A549 (cell line): Measurements from ENCODE around the gene TMEM126B. TPM values are rescaled to one million over a fixed set of nuclear protein-coding genes. Genes with fewer than 3 reads are reported as not detected.

Source experiments
- ATAC-seq, 2 experiments: fragments of 200-7000 bp in 1 of 2; fragments of >200 bp in 1 of 2; cut with Nextera tagmentation in 1 of 2; cut with Tn5 transposase in 1 of 2; 3 replicates each; pipeline versions ENCODE4 v1.8.0 to v1.9.1; 2018 to 2020; ENCODE audit warnings: mild to moderate bottlenecking in 1 of 2, moderate library complexity in 1 of 2
- CTCF ChIA-PET: fragments of 300-600 bp; sonication (Branson Sonifier 250); formaldehyde crosslinking; extraction: SDS; loops from one replicate; lab custom pipeline; 2021; ENCODE audit warnings: antibody characterized with exemption, inconsistent platforms; lab: Yijun Ruan, JAX
- POLR2A ChIA-PET: fragments of 350-600 bp; formaldehyde crosslinking; extraction: SDS; loops from one replicate; lab custom pipeline; 2021; ENCODE audit warnings: antibody characterized with exemption, inconsistent platforms; lab: Yijun Ruan, JAX
- DNase-seq, 2 experiments: peaks; one replicate each; pipeline versions ENCODE4 v3.0.0 to v3.0.0-alpha.2; 2011 to 2016; ENCODE audit warnings: low read depth in 1 of 2, low spot score in 1 of 2
- FAIRE-seq: peaks from 2 replicates; lab custom pipeline; 2011; peaks lifted over from hg19 to GRCh38; lab: Jason Lieb, UNC
- H3K27ac ChIP-seq, 2 experiments: fragments of >200 bp; sonication (Bioruptor Twin); formaldehyde crosslinking; 3 replicates each; pipeline ENCODE4 v1.5.1; 2016 to 2017
- H3K4me1 ChIP-seq: fragments of >200 bp; sonication (Bioruptor Twin); formaldehyde crosslinking; 3 replicates; pipeline ENCODE4 v1.6.1; 2016
- H3K4me2 ChIP-seq: fragments of >200 bp; sonication (Bioruptor Twin); formaldehyde crosslinking; 3 replicates; pipeline ENCODE4 v1.6.1; 2016
- H3K4me3 ChIP-seq: fragments of >200 bp; sonication (Bioruptor Twin); formaldehyde crosslinking; 3 replicates; pipeline ENCODE4 v1.5.1; 2016
- H3K9me3 ChIP-seq: fragments of >200 bp; sonication (Bioruptor Twin); formaldehyde crosslinking; 3 replicates; pipeline ENCODE4 v1.6.1; 2016
- CEBPB ChIP-seq, 2 experiments: fragments of >200 bp in 1 of 2; sonication (Bioruptor Twin) in 1 of 2; formaldehyde crosslinking in 1 of 2; IDR thresholded peaks; 2 replicates each; pipeline ENCODE4 v1.6.1; 2012 to 2016
- EHF ChIP-seq: fragments of 250-450 bp; sonication (Bioruptor Pico); IDR thresholded peaks from 2 replicates; pipeline ENCODE4 v1.5.0; 2020; ENCODE audit warnings: mild to moderate bottlenecking
- FOSL2 ChIP-seq, 2 experiments: fragments of 450-650 bp in 1 of 2; fragments of >200 bp in 1 of 2; sonication (Bioruptor Twin) in 1 of 2; formaldehyde crosslinking; IDR thresholded peaks; 2 replicates each; pipeline versions ENCODE4 v1.5.0 to v1.6.1; 2016 to 2020; ENCODE audit warnings: mild to moderate bottlenecking in 1 of 2, moderate library complexity in 1 of 2
- FOXS1 ChIP-seq: fragments of 250-450 bp; sonication (Bioruptor Pico); IDR thresholded peaks from 2 replicates; pipeline ENCODE4 v1.5.0; 2020; ENCODE audit warnings: mild to moderate bottlenecking, moderate library complexity
- HDAC2 ChIP-seq: fragments of 200-600 bp; sonication (generic); IDR thresholded peaks from 2 replicates; pipeline ENCODE4 v1.6.1; 2016
- HOXA7 ChIP-seq: fragments of 250-450 bp; sonication (Bioruptor Pico); IDR thresholded peaks from 2 replicates; pipeline ENCODE4 v1.5.0; 2020; ENCODE audit warnings: mild to moderate bottlenecking, moderate library complexity
- JUN ChIP-seq, 2 experiments: fragments of >200 bp; sonication (Bioruptor Twin); formaldehyde crosslinking; IDR thresholded peaks; 2 replicates in 1 of 2; 3 replicates in 1 of 2; pipeline ENCODE4 v1.6.1; 2016 to 2017
- MAFK ChIP-seq: fragments of 450-650 bp; IDR thresholded peaks from 2 replicates; pipeline ENCODE4 v1.6.1; 2014; ENCODE audit not compliant: partially characterized antibody
- MAZ ChIP-seq: fragments of 150-350 bp; IDR thresholded peaks from 2 replicates; pipeline ENCODE4 v1.6.1; 2014; ENCODE audit warnings: antibody characterized with exemption, low read depth, low read length, borderline replicate concordance
- NR3C1 ChIP-seq: fragments of >200 bp; sonication (Bioruptor Twin); formaldehyde crosslinking; IDR thresholded peaks from 3 replicates; pipeline ENCODE4 v1.6.1; 2017
- POLR2A ChIP-seq: IDR thresholded peaks from 2 replicates; pipeline ENCODE4 v1.6.1; 2012; ENCODE audit warnings: mild to moderate bottlenecking, low read length
- POLR2AphosphoS2 ChIP-seq: conservative IDR thresholded peaks from 2 replicates; pipeline ENCODE4 v1.6.1; 2012; ENCODE audit warnings: low read length, improper control_type of control experiment, inconsistent platforms
- RCOR1 ChIP-seq: fragments of 150-350 bp; IDR thresholded peaks from 2 replicates; pipeline ENCODE4 v1.6.1; 2014; ENCODE audit warnings: antibody characterized with exemption, low read length, low read depth
- RNF2 ChIP-seq: fragments of 200-600 bp; sonication (generic); IDR thresholded peaks from 2 replicates; pipeline ENCODE4 v1.6.1; 2016; ENCODE audit warnings: low read depth, mild to moderate bottlenecking, antibody characterized with exemption, moderate library complexity, borderline replicate concordance
- SMC3 ChIP-seq: fragments of >200 bp; sonication (Bioruptor Twin); formaldehyde crosslinking; IDR thresholded peaks from 3 replicates; pipeline ENCODE4 v1.6.1; 2018; ENCODE audit warnings: inconsistent platforms
- SREBF2 ChIP-seq: fragments of 450-650 bp; IDR thresholded peaks from 2 replicates; pipeline ENCODE4 v1.6.1; 2014; ENCODE audit warnings: mild to moderate bottlenecking, moderate library complexity
- ZFP36 ChIP-seq: fragments of 450-650 bp; IDR thresholded peaks from 2 replicates; pipeline ENCODE4 v1.6.1; 2014; ENCODE audit warnings: borderline replicate concordance; ENCODE audit not compliant: partially characterized antibody
- ZNF302 ChIP-seq: fragments of 250-450 bp; sonication (Bioruptor Pico); IDR thresholded peaks from 2 replicates; pipeline ENCODE4 v1.9.0; 2021; ENCODE audit warnings: inconsistent platforms, mild to moderate bottlenecking, moderate library complexity
- ZSCAN20 ChIP-seq: fragments of 250-450 bp; sonication (Bioruptor Pico); IDR thresholded peaks from 2 replicates; pipeline ENCODE4 v1.8.0; 2022; ENCODE audit warnings: mild to moderate bottlenecking, moderate library complexity
- WGBS: methylation state at CpG from one replicate; pipeline ENCODE4 v1.1.6; 2017; ENCODE audit errors: missing lambda C conversion rate; 5-methylcytosine and 5-hydroxymethylcytosine counted together
- polyA plus RNA-seq, 4 experiments: library from polyadenylated mRNA; depleted of rRNA in 3 of 4; stranded (reverse); fragments of >200 nt; fragmentation: RNase III in 1 of 4; extraction: RNeasy Plus Mini Kit Qiagen cat#74134 plus additional on column Dnase treatment in 1 of 4; gene quantifications; 2 replicates in 3 of 4; 3 replicates in 1 of 4; pipeline ENCODE4 v1.2.3, GENCODE V29; 2011 to 2017
- TF ChIP-seq, protein P1 (sequence below): IDR thresholded peaks from 2 replicates; pipeline ENCODE4 v1.6.1; 2012
- TF ChIP-seq, protein P2 (sequence below): IDR thresholded peaks from 2 replicates; pipeline ENCODE4 v1.6.1; 2012
- TF ChIP-seq, protein P3 (sequence below): fragments of 200-600 bp; sonication (generic); IDR thresholded peaks from 2 replicates; pipeline ENCODE4 v1.6.1; 2016; ENCODE audit warnings: antibody characterized with exemption, mild to moderate bottlenecking, moderate library complexity
- TF ChIP-seq, protein P4 (sequence below): fragments of 150-350 bp; IDR thresholded peaks from 2 replicates; pipeline ENCODE4 v1.6.1; 2014; ENCODE audit warnings: low read depth, mild to moderate bottlenecking, low read length
- TF ChIP-seq, protein P5 (sequence below): fragments of 250-450 bp; sonication (Bioruptor Pico); IDR thresholded peaks from 2 replicates; pipeline ENCODE4 v1.5.0; 2021; ENCODE audit warnings: mild to moderate bottlenecking, moderate library complexity, borderline replicate concordance
- TF ChIP-seq, protein P6 (sequence below): fragments of >200 bp; sonication (Bioruptor Twin); formaldehyde crosslinking; IDR thresholded peaks from 3 replicates; pipeline ENCODE4 v1.6.1; 2016
- TF ChIP-seq, protein P7 (sequence below): IDR thresholded peaks from 2 replicates; pipeline ENCODE4 v1.6.1; 2012; ENCODE audit warnings: low read depth, borderline replicate concordance

The TMEM126B gene
- polyA plus RNA-seq, 2 of the 4 experiments (the other 2 are of a cell fraction): 82.4 to 114 TPM

DNA sequence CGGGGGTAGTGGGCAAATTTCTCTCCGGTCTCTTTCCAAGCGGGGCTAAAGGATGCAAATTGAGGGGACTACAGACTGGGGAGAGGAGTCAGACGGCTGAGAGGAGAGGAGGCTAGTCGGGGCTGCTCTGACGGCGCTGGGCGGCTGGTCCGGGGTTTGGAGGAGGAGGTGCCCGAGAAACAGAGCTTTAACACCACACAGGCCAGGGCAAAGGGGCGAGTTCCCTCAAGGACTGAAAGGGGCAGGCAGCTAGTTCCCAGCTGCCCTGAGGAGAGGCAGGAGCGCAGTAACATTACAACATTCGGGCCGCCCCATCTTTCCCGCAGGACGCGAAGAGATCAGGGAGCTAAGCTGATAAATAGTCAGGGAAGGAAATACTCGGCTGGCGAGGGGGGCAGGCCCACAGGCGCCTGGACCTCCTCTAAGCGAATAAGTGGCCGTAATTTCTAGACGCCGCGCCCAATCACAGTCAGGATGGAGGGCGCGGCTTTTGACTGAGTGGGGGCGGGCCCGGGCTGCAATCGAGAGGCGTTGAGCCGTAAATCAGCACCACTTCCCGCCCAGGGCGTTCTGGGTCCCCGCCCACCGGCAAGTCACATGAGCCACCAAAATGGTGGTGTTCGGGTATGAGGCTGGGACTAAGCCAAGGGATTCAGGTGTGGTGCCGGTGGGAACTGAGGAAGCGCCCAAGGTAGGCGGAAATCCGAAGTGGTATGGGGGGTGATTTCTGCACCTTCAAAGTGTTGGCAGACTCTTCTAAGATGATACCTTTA is at the start of gene TMEM126B (continued):
- no peak for TF ChIP-seq ZNF302 (CRISPR knock-in tag)
- no peak for TF ChIP-seq EHF
- TF ChIP-seq JUN (IDR thresholded peaks at IDR 0.05): peak in 1 of 2 experiments; percentile 72; a peak in 3 of 5 replicates
- TF ChIP-seq SMC3: no peak
- no peak for TF ChIP-seq HDAC2
- TF ChIP-seq RCOR1: no peak
- TF ChIP-seq MAZ: peak; percentile 68; the same call in 1 of the 2 replicates
- TF ChIP-seq, protein P1, sequence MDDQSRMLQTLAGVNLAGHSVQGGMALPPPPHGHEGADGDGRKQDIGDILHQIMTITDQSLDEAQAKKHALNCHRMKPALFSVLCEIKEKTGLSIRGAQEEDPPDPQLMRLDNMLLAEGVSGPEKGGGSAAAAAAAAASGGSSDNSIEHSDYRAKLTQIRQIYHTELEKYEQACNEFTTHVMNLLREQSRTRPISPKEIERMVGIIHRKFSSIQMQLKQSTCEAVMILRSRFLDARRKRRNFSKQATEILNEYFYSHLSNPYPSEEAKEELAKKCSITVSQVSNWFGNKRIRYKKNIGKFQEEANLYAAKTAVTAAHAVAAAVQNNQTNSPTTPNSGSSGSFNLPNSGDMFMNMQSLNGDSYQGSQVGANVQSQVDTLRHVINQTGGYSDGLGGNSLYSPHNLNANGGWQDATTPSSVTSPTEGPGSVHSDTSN: peak; percentile 64
- no peak for TF ChIP-seq POLR2AphosphoS2
- TF ChIP-seq, protein P2, sequence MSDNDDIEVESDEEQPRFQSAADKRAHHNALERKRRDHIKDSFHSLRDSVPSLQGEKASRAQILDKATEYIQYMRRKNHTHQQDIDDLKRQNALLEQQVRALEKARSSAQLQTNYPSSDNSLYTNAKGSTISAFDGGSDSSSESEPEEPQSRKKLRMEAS: peak; percentile 69
- TF ChIP-seq NR3C1: no peak
- TF ChIP-seq ZSCAN20: no peak
- no peak for TF ChIP-seq MAFK
- TF ChIP-seq POLR2A: peak; percentile 87
- TF ChIP-seq RNF2: no peak
- no peak for TF ChIP-seq ZFP36
- no peak for TF ChIP-seq FOXS1 (CRISPR knock-in tag)
- TF ChIP-seq, protein P3, sequence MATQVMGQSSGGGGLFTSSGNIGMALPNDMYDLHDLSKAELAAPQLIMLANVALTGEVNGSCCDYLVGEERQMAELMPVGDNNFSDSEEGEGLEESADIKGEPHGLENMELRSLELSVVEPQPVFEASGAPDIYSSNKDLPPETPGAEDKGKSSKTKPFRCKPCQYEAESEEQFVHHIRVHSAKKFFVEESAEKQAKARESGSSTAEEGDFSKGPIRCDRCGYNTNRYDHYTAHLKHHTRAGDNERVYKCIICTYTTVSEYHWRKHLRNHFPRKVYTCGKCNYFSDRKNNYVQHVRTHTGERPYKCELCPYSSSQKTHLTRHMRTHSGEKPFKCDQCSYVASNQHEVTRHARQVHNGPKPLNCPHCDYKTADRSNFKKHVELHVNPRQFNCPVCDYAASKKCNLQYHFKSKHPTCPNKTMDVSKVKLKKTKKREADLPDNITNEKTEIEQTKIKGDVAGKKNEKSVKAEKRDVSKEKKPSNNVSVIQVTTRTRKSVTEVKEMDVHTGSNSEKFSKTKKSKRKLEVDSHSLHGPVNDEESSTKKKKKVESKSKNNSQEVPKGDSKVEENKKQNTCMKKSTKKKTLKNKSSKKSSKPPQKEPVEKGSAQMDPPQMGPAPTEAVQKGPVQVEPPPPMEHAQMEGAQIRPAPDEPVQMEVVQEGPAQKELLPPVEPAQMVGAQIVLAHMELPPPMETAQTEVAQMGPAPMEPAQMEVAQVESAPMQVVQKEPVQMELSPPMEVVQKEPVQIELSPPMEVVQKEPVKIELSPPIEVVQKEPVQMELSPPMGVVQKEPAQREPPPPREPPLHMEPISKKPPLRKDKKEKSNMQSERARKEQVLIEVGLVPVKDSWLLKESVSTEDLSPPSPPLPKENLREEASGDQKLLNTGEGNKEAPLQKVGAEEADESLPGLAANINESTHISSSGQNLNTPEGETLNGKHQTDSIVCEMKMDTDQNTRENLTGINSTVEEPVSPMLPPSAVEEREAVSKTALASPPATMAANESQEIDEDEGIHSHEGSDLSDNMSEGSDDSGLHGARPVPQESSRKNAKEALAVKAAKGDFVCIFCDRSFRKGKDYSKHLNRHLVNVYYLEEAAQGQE: no peak
- TF ChIP-seq FOSL2 (IDR thresholded peaks at IDR 0.05): no peak
- no peak for TF ChIP-seq FOSL2 (CRISPR knock-in tag; IDR thresholded peaks at IDR 0.05)
- peak in 1 of 2 experiments; percentile 13; a peak in 1 of 4 replicates for TF ChIP-seq CEBPB (IDR thresholded peaks at IDR 0.05)

DNA sequence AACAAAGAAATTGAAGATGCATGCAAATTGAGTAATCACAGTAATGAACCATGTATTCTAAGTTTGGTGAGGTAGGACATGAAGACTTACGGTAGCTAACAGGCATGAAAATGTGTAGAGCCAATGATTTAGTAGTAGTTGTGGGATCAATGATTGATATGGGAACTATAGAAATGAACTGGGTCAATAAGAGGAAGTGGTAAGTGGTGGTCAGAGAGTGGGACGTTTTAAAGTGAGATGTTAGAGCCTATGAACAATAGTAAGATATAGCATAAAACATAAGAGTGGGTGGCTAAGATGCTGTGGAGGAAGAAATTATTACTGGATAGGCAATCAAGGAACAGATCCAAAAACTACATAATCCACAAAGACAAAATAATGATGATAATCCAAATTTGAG is 46.3 kb upstream of the TMEM126B start:
- H3K9me3 ChIP-seq: no peaks in the 10 kb centered on the region
- POLR2A ChIA-PET: no interaction called here
- no peak overlapping the region for H3K27ac ChIP-seq
- CTCF ChIA-PET: interaction anchor here (0.8 kb wide), 1 partner anchor 10 kb away, joined by 3 read pairs; no protein-coding TSS in a partner anchor
- no peak overlapping the region for H3K4me2 ChIP-seq
- ATAC-seq: no peak
- no peak for DNase-seq
- TF ChIP-seq CEBPB (IDR thresholded peaks at IDR 0.05): no peak
- no peaks in the 10 kb centered on the region for H3K4me1 ChIP-seq
- WGBS: 48% methylated on average over 2 of the region's 2 CpGs
- no peak for FAIRE-seq
- no peak overlapping the region for H3K4me3 ChIP-seq

DNA sequence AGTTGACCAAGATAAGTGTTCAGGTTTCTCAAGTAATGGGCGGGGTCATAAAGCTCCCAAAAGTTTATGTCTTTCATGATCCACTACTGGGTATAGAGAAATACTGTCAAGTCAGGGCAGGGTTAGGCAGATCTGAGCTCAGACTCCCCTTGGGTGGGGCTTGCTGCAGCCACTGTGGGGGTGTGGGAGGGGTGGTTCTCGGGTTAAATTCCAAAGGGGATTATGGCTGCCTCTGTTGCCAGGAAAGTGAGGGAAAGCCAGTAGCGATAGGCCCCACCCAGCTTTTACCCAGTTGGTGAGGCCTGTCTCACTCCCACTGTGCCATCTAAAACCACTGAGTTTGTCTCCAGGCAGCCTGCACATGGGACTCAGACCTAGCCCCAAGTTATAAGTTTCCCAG is 39.0 kb upstream of the TMEM126B start:
- no peak overlapping the region for H3K4me2 ChIP-seq
- no peak overlapping the region for H3K27ac ChIP-seq
- ChIA-PET POLR2A (no interaction called here), CTCF (interaction anchor here (1.2 to 3.3 kb wide), 4 partner anchors 21 to 1033 kb away, joined by 3 to 15 read pairs (median 6); no protein-coding TSS in a partner anchor)
- no peak overlapping the region for H3K4me3 ChIP-seq
- no peak for ATAC-seq
- DNase-seq: no peak
- H3K4me1 ChIP-seq: no peaks in the 10 kb centered on the region
- no peaks in the 10 kb centered on the region for H3K9me3 ChIP-seq
- WGBS: 43% methylated on average over 3 of the region's 3 CpGs
- FAIRE-seq: no peak
- TF ChIP-seq, protein P4, sequence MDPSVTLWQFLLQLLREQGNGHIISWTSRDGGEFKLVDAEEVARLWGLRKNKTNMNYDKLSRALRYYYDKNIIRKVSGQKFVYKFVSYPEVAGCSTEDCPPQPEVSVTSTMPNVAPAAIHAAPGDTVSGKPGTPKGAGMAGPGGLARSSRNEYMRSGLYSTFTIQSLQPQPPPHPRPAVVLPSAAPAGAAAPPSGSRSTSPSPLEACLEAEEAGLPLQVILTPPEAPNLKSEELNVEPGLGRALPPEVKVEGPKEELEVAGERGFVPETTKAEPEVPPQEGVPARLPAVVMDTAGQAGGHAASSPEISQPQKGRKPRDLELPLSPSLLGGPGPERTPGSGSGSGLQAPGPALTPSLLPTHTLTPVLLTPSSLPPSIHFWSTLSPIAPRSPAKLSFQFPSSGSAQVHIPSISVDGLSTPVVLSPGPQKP: no peak
- TF ChIP-seq SREBF2 (no peak), HDAC2 (no peak), ZSCAN20 (no peak), HOXA7 (CRISPR knock-in tag) (no peak)
- TF ChIP-seq, protein P5, sequence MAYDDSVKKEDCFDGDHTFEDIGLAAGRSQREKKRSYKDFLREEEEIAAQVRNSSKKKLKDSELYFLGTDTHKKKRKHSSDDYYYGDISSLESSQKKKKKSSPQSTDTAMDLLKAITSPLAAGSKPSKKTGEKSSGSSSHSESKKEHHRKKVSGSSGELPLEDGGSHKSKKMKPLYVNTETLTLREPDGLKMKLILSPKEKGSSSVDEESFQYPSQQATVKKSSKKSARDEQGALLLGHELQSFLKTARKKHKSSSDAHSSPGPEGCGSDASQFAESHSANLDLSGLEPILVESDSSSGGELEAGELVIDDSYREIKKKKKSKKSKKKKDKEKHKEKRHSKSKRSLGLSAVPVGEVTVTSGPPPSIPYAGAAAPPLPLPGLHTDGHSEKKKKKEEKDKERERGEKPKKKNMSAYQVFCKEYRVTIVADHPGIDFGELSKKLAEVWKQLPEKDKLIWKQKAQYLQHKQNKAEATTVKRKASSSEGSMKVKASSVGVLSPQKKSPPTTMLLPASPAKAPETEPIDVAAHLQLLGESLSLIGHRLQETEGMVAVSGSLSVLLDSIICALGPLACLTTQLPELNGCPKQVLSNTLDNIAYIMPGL (CRISPR knock-in tag): no peak
- TF ChIP-seq, protein P6, sequence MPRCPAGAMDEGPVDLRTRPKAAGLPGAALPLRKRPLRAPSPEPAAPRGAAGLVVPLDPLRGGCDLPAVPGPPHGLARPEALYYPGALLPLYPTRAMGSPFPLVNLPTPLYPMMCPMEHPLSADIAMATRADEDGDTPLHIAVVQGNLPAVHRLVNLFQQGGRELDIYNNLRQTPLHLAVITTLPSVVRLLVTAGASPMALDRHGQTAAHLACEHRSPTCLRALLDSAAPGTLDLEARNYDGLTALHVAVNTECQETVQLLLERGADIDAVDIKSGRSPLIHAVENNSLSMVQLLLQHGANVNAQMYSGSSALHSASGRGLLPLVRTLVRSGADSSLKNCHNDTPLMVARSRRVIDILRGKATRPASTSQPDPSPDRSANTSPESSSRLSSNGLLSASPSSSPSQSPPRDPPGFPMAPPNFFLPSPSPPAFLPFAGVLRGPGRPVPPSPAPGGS: no peak
- TF ChIP-seq, protein P7, sequence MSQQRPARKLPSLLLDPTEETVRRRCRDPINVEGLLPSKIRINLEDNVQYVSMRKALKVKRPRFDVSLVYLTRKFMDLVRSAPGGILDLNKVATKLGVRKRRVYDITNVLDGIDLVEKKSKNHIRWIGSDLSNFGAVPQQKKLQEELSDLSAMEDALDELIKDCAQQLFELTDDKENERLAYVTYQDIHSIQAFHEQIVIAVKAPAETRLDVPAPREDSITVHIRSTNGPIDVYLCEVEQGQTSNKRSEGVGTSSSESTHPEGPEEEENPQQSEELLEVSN: no peak
